ENCODE results near the gene NMU. TPM values are rescaled to one million over a fixed set of nuclear protein-coding genes. Genes with fewer than 3 reads are reported as not detected.
A peak's percentile ranks its signal among the peaks of the same experiment; 100 is the strongest.

The NMU gene
- total and polyA plus RNA-seq, 9 of the 15 experiments (the other 6 are each of a cell fraction or from before 2014, with no cell fraction given), result 73.8 to 846 (median 599) TPM

DNA sequence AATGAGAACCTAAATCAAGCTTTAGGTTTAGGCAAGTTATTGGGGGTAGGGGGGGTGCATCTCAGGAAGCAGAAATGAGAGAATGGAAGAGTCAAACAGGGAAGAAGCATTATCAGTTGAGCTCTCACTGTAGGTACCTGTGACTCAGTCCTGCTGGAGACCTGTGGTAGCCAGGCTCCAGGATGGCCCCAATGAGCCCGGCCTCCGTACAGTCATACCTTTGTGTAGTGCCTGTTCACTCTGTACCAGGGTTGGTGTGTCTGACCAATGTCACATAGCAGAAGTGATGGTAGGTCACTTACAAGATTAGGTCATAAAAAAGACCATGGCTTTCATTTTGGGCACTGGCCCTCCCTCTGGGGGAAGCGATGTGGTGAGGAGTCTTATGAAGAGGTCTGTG lies 45.3 kb upstream of the NMU start:
- FAIRE-seq (no peak), ATAC-seq (peak; percentile 79), DNase-seq (ENCODE audit: extremely low read depth in 1 of 4, low spot score in 3 of 4) (no peak)
- Histone ChIP-seq H2AFZ (ENCODE audit: low read depth, low read length) (peak overlapping the region; percentile 87), H3K27me3 (ENCODE audit: control insufficient read depth in 2 of 2, insufficient read depth in 2 of 2, low read length in 2 of 2) (no peaks in the 10 kb centered on the region), H3K9me1 (ENCODE audit: control insufficient read depth, insufficient read depth, low read length) (no peaks in the 10 kb centered on the region), H3K4me1 (replicated peaks in 1 of 2; ENCODE audit: control insufficient read depth in 2 of 2, insufficient read depth in 2 of 2, low read length in 2 of 2) (peaks cover 0 to 6% of the 10 kb centered on the region in 2 experiments; a peak in 2 of 5 replicates), H3K4me2 (ENCODE audit: insufficient read depth, low read length) (no peak overlapping the region), H4K20me1 (replicated peaks; ENCODE audit: control insufficient read depth, insufficient read depth, low read length) (no peaks in the 10 kb centered on the region), H3K9ac (ENCODE audit: insufficient read depth in 1 of 2, low read depth in 2 of 2, low read length in 2 of 2) (no peak overlapping the region), H3K4me3 (no peak overlapping the region), H3K27ac (ENCODE audit: extremely low read depth, low read depth, low read length) (peak overlapping the region; percentile 27; the same call in 2 of the 3 replicates), H3K36me3 (ENCODE audit: control insufficient read depth, insufficient read depth, low read length) (no peaks in the 10 kb centered on the region), H3K79me2 (ENCODE audit: control insufficient read depth, insufficient read depth, low read length) (no peaks in the 10 kb centered on the region), H3K9me3 (replicated peaks; ENCODE audit: control insufficient read depth, insufficient read depth, low read depth, low read length) (no peaks in the 10 kb centered on the region)
- no peak for TF ChIP-seq MIER1 (IDR thresholded peaks at IDR 0.05; ENCODE audit: low read depth)
- no peak for TF ChIP-seq HNRNPL (IDR thresholded peaks at IDR 0.05; ENCODE audit: low read depth, low read length)
- TF ChIP-seq, protein P1, sequence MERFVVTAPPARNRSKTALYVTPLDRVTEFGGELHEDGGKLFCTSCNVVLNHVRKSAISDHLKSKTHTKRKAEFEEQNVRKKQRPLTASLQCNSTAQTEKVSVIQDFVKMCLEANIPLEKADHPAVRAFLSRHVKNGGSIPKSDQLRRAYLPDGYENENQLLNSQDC (CRISPR knock-in tag; IDR thresholded peaks at IDR 0.05), result no peak
- no peak for TF ChIP-seq ZFPM2 (CRISPR knock-in tag; IDR thresholded peaks at IDR 0.05)
- TF ChIP-seq SMARCA4 (IDR thresholded peaks at IDR 0.05), result no peak
- TF ChIP-seq, protein P2, sequence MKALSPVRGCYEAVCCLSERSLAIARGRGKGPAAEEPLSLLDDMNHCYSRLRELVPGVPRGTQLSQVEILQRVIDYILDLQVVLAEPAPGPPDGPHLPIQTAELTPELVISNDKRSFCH (CRISPR knock-in tag; IDR thresholded peaks at IDR 0.05), result no peak
- TF ChIP-seq, protein P2 (tag; IDR thresholded peaks at IDR 0.05), result no peak
- no peak for TF ChIP-seq MEF2D (tag; conservative IDR thresholded peaks at IDR 0.05; ENCODE audit: low read depth)
- TF ChIP-seq HEY1 (CRISPR knock-in tag; IDR thresholded peaks at IDR 0.05; ENCODE audit: borderline replicate concordance), result no peak
- TF ChIP-seq SP1 (CRISPR knock-in tag; IDR thresholded peaks at IDR 0.05), result no peak
- TF ChIP-seq CBFA2T3 (IDR thresholded peaks at IDR 0.05), result no peak
- no peak for TF ChIP-seq ASH1L (IDR thresholded peaks at IDR 0.05; ENCODE audit: borderline replicate concordance, low read depth, partially characterized antibody)
- TF ChIP-seq MTA2 (IDR thresholded peaks at IDR 0.05; ENCODE audit: low read depth), result no peak
- TF ChIP-seq, protein P3, sequence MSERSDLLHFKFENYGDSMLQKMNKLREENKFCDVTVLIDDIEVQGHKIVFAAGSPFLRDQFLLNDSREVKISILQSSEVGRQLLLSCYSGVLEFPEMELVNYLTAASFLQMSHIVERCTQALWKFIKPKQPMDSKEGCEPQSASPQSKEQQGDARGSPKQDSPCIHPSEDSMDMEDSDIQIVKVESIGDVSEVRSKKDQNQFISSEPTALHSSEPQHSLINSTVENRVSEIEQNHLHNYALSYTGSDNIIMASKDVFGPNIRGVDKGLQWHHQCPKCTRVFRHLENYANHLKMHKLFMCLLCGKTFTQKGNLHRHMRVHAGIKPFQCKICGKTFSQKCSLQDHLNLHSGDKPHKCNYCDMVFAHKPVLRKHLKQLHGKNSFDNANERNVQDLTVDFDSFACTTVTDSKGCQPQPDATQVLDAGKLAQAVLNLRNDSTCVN (CRISPR knock-in tag; IDR thresholded peaks at IDR 0.05), result no peak
- no peak for TF ChIP-seq SIN3A (IDR thresholded peaks at IDR 0.05; ENCODE audit: borderline replicate concordance in 2 of 2, control insufficient read depth in 1 of 2, low read depth in 2 of 2, low read length in 2 of 2)
- TF ChIP-seq RCOR1 (IDR thresholded peaks at IDR 0.05; ENCODE audit: borderline replicate concordance in 1 of 2, low read depth in 2 of 2, low read length in 2 of 2), result no peak
- no peak for TF ChIP-seq ZNF75A (CRISPR knock-in tag; IDR thresholded peaks at IDR 0.05)
- TF ChIP-seq, protein P4, sequence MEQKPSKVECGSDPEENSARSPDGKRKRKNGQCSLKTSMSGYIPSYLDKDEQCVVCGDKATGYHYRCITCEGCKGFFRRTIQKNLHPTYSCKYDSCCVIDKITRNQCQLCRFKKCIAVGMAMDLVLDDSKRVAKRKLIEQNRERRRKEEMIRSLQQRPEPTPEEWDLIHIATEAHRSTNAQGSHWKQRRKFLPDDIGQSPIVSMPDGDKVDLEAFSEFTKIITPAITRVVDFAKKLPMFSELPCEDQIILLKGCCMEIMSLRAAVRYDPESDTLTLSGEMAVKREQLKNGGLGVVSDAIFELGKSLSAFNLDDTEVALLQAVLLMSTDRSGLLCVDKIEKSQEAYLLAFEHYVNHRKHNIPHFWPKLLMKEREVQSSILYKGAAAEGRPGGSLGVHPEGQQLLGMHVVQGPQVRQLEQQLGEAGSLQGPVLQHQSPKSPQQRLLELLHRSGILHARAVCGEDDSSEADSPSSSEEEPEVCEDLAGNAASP (IDR thresholded peaks at IDR 0.05), result no peak
- no peak for TF ChIP-seq HMG20B (CRISPR knock-in tag; IDR thresholded peaks at IDR 0.05)
- TF ChIP-seq MEF2A (IDR thresholded peaks at IDR 0.05; ENCODE audit: control insufficient read depth, low read depth, low read length), result no peak
- CTCF ChIA-PET (ENCODE audit: low intra/inter-chr PET ratio), result no interaction called here
- POLR2A ChIA-PET, result no interaction called here
- intact Hi-C loops (cut with micrococcal nuclease), result no loop called here
- no TSS peak for BruUV-seq (replicated peaks)
- WGBS (ENCODE audit: insufficient coverage, low coverage, missing lambda C conversion rate), result 85% methylated on average over 3 of the region's 3 CpGs
- in situ Hi-C loops (cut with MboI), result no loop called here

Data from K562 (cell line).